ENCODE measurements around the gene EDAR. TPM values are rescaled to one million over a fixed set of nuclear protein-coding genes. Genes with fewer than 3 reads are reported as not detected.

Gene EDAR
- polyA plus RNA-seq, 3 donors: not detected

GRCh38 chr2:108893277-108893676, 95.7 kb downstream of the EDAR start:
- H3K27me3 Mint-ChIP-seq (ENCODE audit: low read depth in 3 of 3): peaks cover 0 to 3% (median 3%) of the 10 kb centered on the region in 3 donors
- H3K4me3 Mint-ChIP-seq: no peak overlapping the region
- DNase-seq: no peak
- Histone ChIP-seq H3K9me3 (replicated peaks in 1 of 2; ENCODE audit: control insufficient read depth in 1 of 2, insufficient read depth in 1 of 2, low read length in 2 of 2) (peaks cover 22 to 27% of the 10 kb centered on the region in 2 donors), H3K27me3 (ENCODE audit: control insufficient read depth in 2 of 2, insufficient read depth in 2 of 2, low read length in 2 of 2) (no peaks in the 10 kb centered on the region), H3K4me3 (replicated peaks in 1 of 3; ENCODE audit: low read depth in 2 of 3, low read length in 3 of 3) (no peak overlapping the region), H3K79me2 (ENCODE audit: insufficient read depth, low read length) (no peaks in the 10 kb centered on the region), H3K36me3 (replicated peaks in 1 of 2; ENCODE audit: control insufficient read depth in 1 of 2, insufficient read depth in 2 of 2, low read length in 2 of 2) (no peaks in the 10 kb centered on the region), H4K20me1 (ENCODE audit: insufficient read depth, low read length) (no peaks in the 10 kb centered on the region), H2AFZ (ENCODE audit: insufficient read depth, low read depth, low read length, poor library complexity, severe bottlenecking) (no peak overlapping the region), H3K27ac (ENCODE audit: low read depth in 1 of 2, low read length in 2 of 2) (no peak overlapping the region), H3K4me1 (ENCODE audit: control insufficient read depth in 1 of 2, insufficient read depth in 2 of 2, low read length in 2 of 2) (no peaks in the 10 kb centered on the region), H3K4me2 (replicated peaks; ENCODE audit: extremely low read depth, low read length, poor library complexity, severe bottlenecking) (no peak overlapping the region), H3K9ac (ENCODE audit: insufficient read depth, low read length, poor library complexity, severe bottlenecking) (no peak overlapping the region)
- no CpG with 5 or more reads among the region's 1 CpG for WGBS (ENCODE audit: insufficient coverage)
- no peak overlapping the region for H3K27ac Mint-ChIP-seq
- intact Hi-C loops (cut with micrococcal nuclease): no loop called here
- no peaks in the 10 kb centered on the region for H3K36me3 Mint-ChIP-seq
- peaks cover 19 to 32% (median 28%) of the 10 kb centered on the region in 7 donors for H3K9me3 Mint-ChIP-seq
- TF ChIP-seq, protein P1, sequence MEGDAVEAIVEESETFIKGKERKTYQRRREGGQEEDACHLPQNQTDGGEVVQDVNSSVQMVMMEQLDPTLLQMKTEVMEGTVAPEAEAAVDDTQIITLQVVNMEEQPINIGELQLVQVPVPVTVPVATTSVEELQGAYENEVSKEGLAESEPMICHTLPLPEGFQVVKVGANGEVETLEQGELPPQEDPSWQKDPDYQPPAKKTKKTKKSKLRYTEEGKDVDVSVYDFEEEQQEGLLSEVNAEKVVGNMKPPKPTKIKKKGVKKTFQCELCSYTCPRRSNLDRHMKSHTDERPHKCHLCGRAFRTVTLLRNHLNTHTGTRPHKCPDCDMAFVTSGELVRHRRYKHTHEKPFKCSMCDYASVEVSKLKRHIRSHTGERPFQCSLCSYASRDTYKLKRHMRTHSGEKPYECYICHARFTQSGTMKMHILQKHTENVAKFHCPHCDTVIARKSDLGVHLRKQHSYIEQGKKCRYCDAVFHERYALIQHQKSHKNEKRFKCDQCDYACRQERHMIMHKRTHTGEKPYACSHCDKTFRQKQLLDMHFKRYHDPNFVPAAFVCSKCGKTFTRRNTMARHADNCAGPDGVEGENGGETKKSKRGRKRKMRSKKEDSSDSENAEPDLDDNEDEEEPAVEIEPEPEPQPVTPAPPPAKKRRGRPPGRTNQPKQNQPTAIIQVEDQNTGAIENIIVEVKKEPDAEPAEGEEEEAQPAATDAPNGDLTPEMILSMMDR (IDR thresholded peaks at IDR 0.05): no peak
- H3K4me1 Mint-ChIP-seq: no peaks in the 10 kb centered on the region

DNA sequence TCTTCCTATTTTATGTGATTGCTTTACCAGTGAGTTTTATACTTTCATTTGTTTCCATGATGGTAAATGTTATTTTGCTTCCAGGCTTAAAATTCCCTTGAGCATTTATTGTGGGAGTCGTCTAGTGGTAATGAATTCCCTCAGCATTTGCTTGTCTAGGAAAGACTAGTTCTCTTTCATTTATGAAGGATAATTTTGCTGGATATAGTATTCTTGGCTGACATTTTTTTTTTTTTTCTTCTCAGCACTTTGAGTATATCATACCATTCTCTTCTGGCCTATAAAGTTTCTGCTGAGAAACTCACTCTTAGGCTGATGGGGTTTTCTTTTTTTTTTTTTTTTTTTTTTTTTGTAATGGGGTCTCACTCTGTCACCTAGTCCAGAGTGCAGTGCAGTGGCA, 99.1 kb downstream of the EDAR start:
- H3K4me3 ChIP-seq (replicated peaks in 1 of 3; ENCODE audit: low read depth in 2 of 3, low read length in 3 of 3): no peak overlapping the region
- H3K79me2 ChIP-seq (ENCODE audit: insufficient read depth, low read length): no peaks in the 10 kb centered on the region
- H3K4me2 ChIP-seq (replicated peaks; ENCODE audit: extremely low read depth, low read length, poor library complexity, severe bottlenecking): no peak overlapping the region
- no peak overlapping the region for H2AFZ ChIP-seq (ENCODE audit: insufficient read depth, low read depth, low read length, poor library complexity, severe bottlenecking)
- H3K27ac ChIP-seq (ENCODE audit: low read depth in 1 of 2, low read length in 2 of 2): no peak overlapping the region
- H3K9ac ChIP-seq (ENCODE audit: insufficient read depth, low read length, poor library complexity, severe bottlenecking): no peak overlapping the region
- no CpG with 5 or more reads among the region's 1 CpG for WGBS (ENCODE audit: insufficient coverage)
- H4K20me1 ChIP-seq (ENCODE audit: insufficient read depth, low read length): no peaks in the 10 kb centered on the region
- no peaks in the 10 kb centered on the region for H3K4me1 Mint-ChIP-seq
- peaks cover 21 to 22% of the 10 kb centered on the region in 2 donors for H3K9me3 ChIP-seq (replicated peaks in 1 of 2; ENCODE audit: control insufficient read depth in 1 of 2, insufficient read depth in 1 of 2, low read length in 2 of 2)
- intact Hi-C loops (cut with micrococcal nuclease): no loop called here
- no peaks in the 10 kb centered on the region for H3K36me3 Mint-ChIP-seq
- TF ChIP-seq, protein P1 (IDR thresholded peaks at IDR 0.05): no peak
- H3K9me3 Mint-ChIP-seq: peaks cover 18 to 41% (median 30%) of the 10 kb centered on the region in 7 donors
- H3K27me3 ChIP-seq (ENCODE audit: control insufficient read depth in 2 of 2, insufficient read depth in 2 of 2, low read length in 2 of 2): no peaks in the 10 kb centered on the region
- peaks cover 0 to 3% (median 3%) of the 10 kb centered on the region in 3 donors for H3K27me3 Mint-ChIP-seq (ENCODE audit: low read depth in 3 of 3)
- no peak overlapping the region for H3K27ac Mint-ChIP-seq
- no peaks in the 10 kb centered on the region for H3K4me1 ChIP-seq (ENCODE audit: control insufficient read depth in 1 of 2, insufficient read depth in 2 of 2, low read length in 2 of 2)
- no peak for DNase-seq
- H3K36me3 ChIP-seq (replicated peaks in 1 of 2; ENCODE audit: control insufficient read depth in 1 of 2, insufficient read depth in 2 of 2, low read length in 2 of 2): no peaks in the 10 kb centered on the region
- no peak overlapping the region for H3K4me3 Mint-ChIP-seq
